GM21576 (cell line): ENCODE data around the gene NNT.
"Not testable (repeated sequence)": the region's sequence is repeated elsewhere in the genome, so short reads cannot be mapped to it uniquely, and the experiment has no call there.

Source experiments
- ATAC-seq: cut with Tn5 transposase; IDR thresholded peaks from one replicate; pipeline ENCODE4 v1.9.1; 2021; ENCODE audit warnings: mild to moderate bottlenecking, moderate library complexity; ENCODE audit not compliant: unreplicated experiment

The NNT gene

DNA sequence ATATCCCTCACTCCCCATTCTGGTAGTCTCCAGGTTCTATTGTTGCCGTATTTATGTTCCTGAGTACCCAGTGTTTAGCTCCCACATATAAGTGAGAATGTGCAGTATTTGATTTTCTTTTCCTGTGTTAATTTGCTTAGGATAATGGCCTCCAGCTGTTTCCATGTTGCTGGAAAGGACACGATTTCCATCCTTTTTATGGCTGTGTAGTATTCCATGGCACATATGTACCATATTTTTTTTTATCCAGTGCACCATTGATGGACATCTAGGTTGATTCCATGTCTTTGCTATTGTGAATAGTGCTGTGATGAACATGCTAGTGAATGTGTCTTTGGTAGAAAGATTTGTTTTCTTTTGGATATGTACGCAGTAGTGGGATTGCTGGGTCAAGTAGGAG, 98.2 kb downstream of the NNT start:
- no peak for ATAC-seq

DNA sequence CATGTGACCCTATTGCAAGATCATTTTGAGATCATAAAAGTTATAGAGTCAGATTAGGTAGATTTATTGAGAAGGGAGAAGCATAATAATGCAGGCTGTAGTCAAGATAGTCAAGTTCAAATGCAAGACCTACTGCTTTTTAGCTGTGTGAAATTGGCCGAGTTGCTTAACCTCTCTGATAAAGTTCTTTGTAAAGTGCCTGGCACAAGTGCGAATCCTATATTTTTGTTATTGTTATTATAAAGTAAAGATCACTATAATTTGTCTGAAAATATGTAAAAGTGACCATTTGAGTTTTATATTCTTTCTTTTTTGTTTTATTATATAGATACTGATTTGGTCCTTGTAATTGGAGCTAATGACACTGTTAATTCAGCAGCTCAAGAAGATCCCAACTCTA, 99.3 kb downstream of the NNT start:
- ATAC-seq = no peak

DNA sequence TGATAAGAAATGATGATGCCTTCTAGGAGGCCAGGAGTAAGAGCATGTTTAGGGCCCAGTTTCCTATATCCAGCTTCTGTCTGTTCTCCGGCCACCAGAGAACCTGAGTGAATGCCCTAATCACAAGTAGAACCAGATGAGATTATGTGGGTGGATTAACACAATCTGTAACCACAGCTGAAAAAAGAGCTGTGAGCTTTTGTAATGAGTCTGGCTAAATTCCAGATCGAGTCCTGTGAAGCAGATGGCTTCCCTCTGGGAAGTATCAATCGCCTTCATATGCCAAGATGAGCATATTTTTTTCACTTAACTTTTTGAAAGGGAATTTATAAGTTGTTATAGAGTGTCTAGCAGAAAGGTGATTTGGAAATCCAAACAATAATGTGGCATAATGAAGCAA, 99.8 kb downstream of the NNT start:
- no peak for ATAC-seq

- ATAC-seq = no peak
Measured at GRCh38 chr5:43704243-43704642, 101.3 kb downstream of the NNT start.

DNA sequence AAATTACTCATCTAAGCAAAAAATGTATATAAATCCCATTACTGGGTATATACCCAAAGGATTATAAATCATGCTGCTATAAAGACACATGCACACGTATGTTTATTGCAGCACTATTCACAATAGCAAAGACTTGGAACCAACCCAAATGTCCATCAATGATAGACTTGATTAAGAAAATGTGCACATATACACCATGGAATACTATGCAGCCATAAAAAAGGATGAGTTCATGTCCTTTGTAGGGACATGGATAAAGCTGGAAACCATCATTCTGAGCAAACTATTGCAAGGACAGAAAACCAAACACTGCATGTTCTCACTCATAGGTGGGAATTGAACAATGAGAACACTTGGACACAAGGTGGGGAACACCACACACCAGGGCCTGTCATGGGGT, 103.6 kb downstream of the NNT start:
- not testable (repeated sequence) for ATAC-seq

GRCh38 chr5:43711496-43711895, 108.5 kb downstream of the NNT start:
- no peak for ATAC-seq

DNA sequence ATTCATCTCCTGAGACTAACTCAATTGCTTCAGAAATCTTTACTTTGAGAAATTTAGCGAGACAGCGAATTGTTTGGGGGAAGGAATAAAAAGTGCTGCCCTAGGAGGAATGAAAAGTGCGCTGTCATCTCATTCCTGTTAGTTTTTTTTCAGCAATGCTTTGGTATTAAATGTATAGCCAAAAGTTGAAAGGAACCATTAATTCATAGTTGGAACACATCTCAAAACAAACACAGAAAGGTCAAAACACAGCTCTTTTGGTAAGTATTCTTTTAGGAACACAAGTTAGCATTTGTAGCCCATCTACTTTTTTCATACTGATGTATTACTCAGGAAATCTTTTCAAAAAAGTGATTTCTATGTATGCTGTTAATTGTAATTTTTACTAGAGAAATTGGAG, 109.1 kb downstream of the NNT start:
- no peak for ATAC-seq

DNA sequence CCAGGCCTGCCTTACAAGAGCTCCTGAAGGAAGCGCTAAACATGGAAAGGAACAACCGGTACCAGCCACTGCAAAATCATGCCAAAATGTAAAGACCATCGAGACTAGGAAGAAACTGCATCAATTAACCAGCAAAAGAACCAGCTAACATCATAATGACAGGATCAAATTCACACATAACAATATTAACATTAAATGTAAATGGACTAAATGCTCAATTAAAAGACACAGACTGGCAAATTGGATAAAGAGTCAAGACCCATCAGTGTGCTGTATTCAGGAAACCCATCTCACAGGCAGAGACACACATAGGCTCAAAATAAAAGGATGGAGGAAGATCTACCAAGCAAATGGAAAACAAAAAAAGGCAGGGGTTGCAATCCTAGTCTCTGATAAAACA, 116.8 kb downstream of the NNT start:
- not testable (repeated sequence) for ATAC-seq

GRCh38 chr5:43728581-43728980, 125.6 kb downstream of the NNT start:
- no peak for ATAC-seq

DNA sequence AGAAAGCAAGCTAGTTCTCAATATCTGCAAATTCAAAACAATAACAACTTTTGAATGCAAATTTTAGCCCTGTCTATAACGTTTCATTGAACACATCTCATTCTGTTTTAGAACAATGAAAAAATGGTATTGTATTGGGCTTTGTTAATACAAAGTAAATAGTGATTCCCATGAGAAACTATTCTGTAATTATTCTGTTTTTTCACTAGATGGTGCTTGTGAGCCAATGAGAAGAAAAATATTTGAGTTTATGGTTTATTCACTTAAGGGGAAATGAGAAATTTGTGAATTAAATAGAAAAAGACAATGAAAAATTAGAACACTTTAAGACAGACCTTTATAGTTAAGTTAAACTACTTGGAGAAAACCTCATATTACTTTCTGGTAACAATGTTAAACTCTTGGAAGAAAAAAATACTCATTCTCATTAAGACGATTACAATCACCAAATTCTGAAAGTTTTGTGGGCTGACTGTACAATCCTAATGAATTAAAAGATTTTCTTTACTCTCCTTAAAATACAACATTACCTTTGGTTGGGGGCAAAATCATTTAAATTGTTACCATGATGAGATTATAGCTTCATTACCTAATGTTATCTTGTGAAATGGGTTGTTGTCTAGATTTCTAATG, 127.0 kb downstream of the NNT start:
- no peak for ATAC-seq

GRCh38 chr5:43730832-43731342, 127.9 kb downstream of the NNT start:
- no peak for ATAC-seq

DNA sequence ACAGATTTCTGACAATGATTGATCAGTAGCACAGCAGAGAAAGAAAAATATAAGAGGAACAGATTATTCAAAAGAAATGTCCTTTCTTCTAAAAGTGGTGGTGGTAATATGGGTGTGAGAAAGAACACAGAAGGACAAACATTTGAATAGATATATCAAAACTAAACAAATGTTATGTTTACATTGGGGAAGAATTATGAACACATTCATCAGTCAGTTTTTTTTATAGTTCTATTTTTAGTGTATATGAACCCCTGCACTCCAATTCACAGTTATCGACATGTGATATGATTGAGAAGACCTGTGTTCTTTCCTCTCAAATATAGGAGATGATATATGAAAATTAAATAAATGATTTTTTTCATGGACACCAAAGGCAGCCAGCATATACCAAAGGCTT, 128.6 kb downstream of the NNT start:
- no peak for ATAC-seq

GRCh38 chr5:43745923-43746548, 143.1 kb downstream of the NNT start:
- ATAC-seq = not testable (repeated sequence)

DNA sequence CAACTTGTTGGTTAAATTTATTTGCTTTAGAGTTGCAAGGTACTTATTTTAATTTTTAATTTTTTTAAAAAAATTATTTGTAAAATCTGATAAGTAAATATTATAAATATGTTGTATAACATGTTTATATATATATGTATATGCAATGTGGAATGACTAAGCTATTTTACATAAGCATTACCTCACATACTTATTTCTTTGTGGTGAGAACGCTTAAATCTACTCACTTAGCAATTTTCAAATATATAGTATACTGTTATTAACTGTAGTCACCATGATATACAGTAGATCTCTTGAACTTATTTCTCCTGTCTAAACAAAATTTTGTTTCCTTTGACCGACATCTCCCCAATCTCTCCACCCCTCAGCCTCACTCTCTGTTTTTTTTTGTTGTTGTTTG, 147.8 kb downstream of the NNT start:
- ATAC-seq = no peak

GRCh38 chr5:43753069-43753468, 150.1 kb downstream of the NNT start:
- no peak for ATAC-seq
